Uterus (tissue), 2 donors: ENCODE results near the gene NFX1.

Source experiments
- CTCF ChIP-seq, 4 experiments: fragments of 200-600 bp in 2 of 4; fragments of 450-650 bp in 2 of 4; sonication (generic) in 2 of 4; IDR thresholded peaks; one replicate each; pipeline ENCODE4 v1.5.1; 2016 to 2019; ENCODE audit warnings: antibody characterized with exemption in 4 of 4, mild to moderate bottlenecking in 2 of 4, moderate library complexity in 1 of 4
- POLR2A ChIP-seq, 2 donors: fragments of 450-650 bp; IDR thresholded peaks; one replicate each; pipeline ENCODE4 v1.6.1; 2016; ENCODE audit warnings: antibody characterized with exemption in 2 of 2, mild to moderate bottlenecking in 1 of 2, moderate library complexity in 1 of 2

- TF ChIP-seq CTCF (IDR thresholded peaks at IDR 0.05): no peak
- no peak for TF ChIP-seq POLR2A (IDR thresholded peaks at IDR 0.05)
Measured at GRCh38 chr9:33304362-33304761, 14.0 kb downstream of the NFX1 start.
